GM19395 (cell line): Measurements from ENCODE around the gene HLCS.
A peak's percentile ranks its signal among the peaks of the same experiment; 100 is the strongest.

Source experiments
- ATAC-seq: cut with Tn5 transposase; IDR thresholded peaks from one replicate; pipeline ENCODE4 v1.9.1; 2021; ENCODE audit warnings: mild to moderate bottlenecking, moderate library complexity; ENCODE audit not compliant: unreplicated experiment

Gene HLCS

GRCh38 chr21:36987845-36988244 lies 21.4 kb upstream of the HLCS start:
- no peak for ATAC-seq

- ATAC-seq: no peak
Measured at GRCh38 chr21:36985751-36986594, 19.5 kb upstream of the HLCS start.

GRCh38 chr21:36981977-36982700 lies 15.7 kb upstream of the HLCS start:
- no peak for ATAC-seq

- ATAC-seq: no peak
Measured at GRCh38 chr21:36981049-36981391, 14.6 kb upstream of the HLCS start.

GRCh38 chr21:36980280-36981048 lies 14.0 kb upstream of the HLCS start:
- no peak for ATAC-seq

- ATAC-seq: peak; percentile 79
Measured at GRCh38 chr21:36976882-36977651, 10.6 kb upstream of the HLCS start.

GRCh38 chr21:36976228-36976861 lies 9.9 kb upstream of the HLCS start:
- no peak for ATAC-seq

- ATAC-seq: no peak
Measured at GRCh38 chr21:36974851-36975192, 8.4 kb upstream of the HLCS start.

GRCh38 chr21:36973986-36974850 lies 7.7 kb upstream of the HLCS start:
- ATAC-seq: no peak

GRCh38 chr21:36968976-36969375 lies 2.5 kb upstream of the HLCS start:
- ATAC-seq: no peak

GRCh38 chr21:36968414-36968813 lies 1.9 kb upstream of the HLCS start:
- no peak for ATAC-seq

- peak; percentile 8 for ATAC-seq
Measured at GRCh38 chr21:36966821-36967768, 626 bp upstream of the HLCS start.

- peak; percentile 33 for ATAC-seq
Measured at GRCh38 chr21:36965720-36966065, 776 bp downstream of the HLCS start.

- ATAC-seq: no peak
Measured at GRCh38 chr21:36964827-36965719, 1.4 kb downstream of the HLCS start.

GRCh38 chr21:36964398-36964797 lies 2.1 kb downstream of the HLCS start:
- no peak for ATAC-seq

GRCh38 chr21:36962098-36962780 lies 4.2 kb downstream of the HLCS start:
- no peak for ATAC-seq
